Hippocampal formation (tissue), 2 donors: ENCODE measurements around the gene DPP9.
A peak's percentile ranks its signal among the peaks of the same experiment; 100 is the strongest.

Experiments
- DNase-seq, 2 donors: peaks; one replicate each; lab custom pipeline; 2025; lab: John Stamatoyannopoulos, UW

Gene DPP9

GRCh38 chr19:4709440-4710280 is 14.0 kb downstream of the DPP9 start:
- DNase-seq, result no peak

- no peak for DNase-seq
Observed at GRCh38 chr19:4707956-4708650, 15.5 kb downstream of the DPP9 start.

DNA sequence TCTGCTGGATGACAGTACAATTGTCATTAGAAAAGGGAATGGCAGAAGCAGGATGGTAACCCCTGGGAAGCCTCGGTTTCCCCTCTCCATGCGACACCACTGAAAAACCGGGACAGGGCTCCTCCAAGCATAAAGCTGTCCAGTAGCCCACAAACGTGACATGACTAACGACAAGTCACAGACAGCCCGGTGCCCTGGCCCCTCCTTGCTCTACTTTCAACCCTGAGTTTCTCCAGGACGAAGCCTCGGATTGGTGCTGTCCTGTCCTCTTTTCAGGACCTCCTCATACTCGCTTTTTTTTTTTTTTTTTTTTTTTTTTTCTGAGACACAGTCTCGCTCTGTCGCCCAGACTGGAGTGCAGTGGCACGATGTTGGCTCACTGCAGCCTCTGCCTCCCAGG is 16.3 kb downstream of the DPP9 start:
- no peak for DNase-seq

DNA sequence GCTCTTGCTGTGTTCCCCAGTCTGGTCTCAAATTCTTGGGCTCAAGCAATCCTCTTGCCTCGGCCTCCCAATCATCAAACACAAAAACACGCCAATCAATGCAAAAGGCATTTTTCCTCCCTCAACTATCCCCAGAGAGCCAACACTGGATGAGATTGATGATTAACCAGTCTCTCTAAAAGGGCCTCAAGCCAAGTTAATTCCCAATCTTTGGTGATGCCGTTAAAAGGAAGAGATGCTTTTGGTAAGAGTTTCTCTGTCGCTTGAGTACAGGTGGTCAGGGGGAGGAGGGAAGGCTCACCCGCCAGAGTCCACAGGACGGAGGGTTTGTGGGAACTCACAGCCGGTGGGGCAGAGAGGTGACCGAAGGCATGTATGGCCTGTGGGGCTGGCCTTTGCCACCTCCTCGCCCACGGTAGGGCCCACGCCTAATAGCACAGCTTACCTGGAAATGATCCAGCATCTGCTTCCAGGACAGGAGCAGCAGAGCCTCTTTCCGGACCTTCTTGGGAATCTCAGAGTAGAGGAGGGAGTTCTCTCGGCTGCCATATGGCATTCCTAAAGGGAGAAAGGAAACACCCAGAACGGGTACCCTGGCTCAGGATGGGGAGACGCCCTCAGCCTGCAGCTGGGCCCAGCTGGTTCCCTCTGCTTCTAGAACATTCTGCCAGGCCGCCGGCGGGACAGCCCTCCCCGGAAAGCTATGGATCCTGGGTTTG is 18.1 kb downstream of the DPP9 start:
- DNase-seq, result no peak

DNA sequence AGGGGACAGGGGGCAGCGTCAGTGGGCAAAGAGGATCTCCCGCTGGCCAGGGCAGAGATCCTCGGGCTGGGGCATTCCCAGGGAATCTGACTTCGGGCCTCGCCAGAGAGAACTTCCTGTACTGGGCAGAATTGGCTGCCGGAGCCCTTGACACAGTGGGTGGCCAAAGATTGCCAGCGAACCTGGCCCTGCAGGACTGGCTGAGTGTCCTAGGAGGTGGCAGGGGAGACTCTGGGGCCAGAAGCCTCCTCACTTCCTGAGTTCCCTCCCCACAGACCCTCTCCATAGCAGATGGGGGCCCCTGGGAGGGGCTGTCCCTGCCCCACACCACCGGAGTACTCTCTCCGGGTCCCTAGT is 19.3 kb downstream of the DPP9 start:
- DNase-seq, result no peak

- no peak for DNase-seq
Observed at GRCh38 chr19:4703671-4704316, 19.8 kb downstream of the DPP9 start.

GRCh38 chr19:4702764-4703163 is 20.9 kb downstream of the DPP9 start:
- no peak for DNase-seq

DNA sequence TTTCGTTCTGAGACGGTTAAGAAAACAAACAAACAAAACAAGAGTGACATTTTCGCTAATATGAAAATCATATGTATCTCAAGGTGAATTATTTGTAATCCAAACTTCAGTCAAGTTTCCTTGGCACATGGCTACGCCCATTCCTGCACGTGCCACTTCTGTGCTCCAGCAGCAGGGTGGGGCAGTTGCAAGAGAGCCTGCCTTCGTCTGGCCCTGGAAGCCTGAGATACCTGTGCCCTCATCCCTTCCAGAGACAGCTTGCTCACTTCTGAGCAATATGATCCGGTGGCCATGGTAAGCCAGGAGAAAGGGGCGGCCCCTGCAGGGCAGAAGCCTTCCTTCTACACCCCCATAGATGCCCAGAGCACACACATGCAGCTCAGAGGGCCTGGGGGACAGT is 22.1 kb downstream of the DPP9 start:
- DNase-seq, result no peak

DNA sequence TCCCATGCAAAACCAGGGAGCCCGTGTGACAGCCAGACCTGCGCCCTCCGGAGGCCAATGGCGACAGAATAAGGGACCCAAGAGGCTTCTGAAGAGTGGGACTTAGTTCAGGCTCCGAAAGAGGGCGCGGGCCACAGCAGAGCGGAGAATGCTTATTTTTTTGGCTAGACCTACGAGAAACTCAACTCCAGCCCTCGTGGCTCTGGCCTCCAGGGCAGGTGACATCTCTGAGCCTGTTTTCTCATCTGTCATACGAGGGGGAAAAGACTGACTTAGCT is 23.0 kb downstream of the DPP9 start:
- DNase-seq, result no peak

DNA sequence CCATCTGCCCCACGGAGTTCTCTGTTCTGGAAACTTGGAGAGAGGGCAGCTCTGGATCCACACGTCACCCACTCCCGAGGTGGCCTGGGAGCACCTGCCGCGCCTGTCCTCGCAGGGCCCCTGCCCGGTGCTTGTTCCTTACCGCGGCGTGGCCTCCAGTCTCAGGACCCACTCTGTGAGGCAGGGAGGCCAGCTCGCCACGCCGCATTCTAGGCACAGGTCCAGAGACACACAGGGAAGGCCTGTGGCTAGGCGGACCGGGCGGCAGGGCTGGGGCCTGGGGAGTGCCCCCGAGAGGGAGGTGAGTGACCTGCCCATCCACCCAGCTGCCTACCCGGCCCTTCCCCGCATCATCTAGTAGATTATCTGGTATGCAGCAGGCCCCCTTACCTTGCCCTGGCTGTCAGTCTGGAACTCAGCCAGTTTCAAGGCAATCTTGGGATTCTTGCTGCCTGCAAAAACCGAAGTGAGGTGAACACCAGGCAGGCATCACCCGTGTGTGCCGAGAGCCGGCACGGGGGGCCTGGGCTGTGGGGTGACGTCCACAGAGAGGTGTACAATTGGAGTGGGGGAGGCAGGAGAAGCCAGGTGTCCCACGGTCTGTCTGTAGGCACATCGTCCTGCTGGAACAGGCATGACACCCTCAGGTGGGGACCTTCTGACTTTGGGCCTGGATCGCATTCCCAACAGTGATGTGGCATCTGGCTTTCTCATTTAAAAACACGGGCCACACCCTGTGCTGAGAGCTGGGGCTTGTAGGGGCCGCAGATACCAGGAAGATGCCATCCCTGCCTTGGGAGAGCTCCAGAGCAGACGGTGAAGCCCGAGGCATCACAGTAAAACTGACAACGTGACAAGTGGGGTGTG is 23.6 kb downstream of the DPP9 start:
- no peak for DNase-seq

- no peak for DNase-seq
Observed at GRCh38 chr19:4697304-4697703, 26.3 kb downstream of the DPP9 start.

DNA sequence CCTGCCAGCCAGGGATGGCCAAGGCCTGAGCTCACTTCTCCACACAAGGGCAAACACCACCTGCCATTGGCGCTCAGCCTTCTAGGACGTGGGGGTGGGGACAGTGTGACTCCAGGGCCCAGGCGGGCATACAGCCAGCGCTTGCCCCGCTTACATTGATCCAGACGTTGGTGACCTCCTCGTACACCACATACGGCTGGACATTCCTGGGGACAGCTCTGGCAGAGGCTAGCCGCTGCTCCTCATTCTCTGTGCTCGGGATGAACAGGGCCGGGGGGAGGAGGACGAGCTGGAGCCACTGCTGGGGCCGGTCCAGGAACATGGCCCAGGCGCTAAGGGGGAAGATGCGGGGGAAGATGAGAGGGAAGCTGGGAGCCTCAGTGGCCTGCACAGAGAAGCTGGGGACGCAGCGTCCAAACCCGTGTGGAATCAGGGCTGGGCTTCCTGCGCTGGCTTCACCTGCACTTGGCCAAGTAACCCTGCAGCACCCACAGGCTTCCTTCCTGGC is 28.4 kb downstream of the DPP9 start:
- peak in 1 of 2 donors; percentile 21 for DNase-seq

DNA sequence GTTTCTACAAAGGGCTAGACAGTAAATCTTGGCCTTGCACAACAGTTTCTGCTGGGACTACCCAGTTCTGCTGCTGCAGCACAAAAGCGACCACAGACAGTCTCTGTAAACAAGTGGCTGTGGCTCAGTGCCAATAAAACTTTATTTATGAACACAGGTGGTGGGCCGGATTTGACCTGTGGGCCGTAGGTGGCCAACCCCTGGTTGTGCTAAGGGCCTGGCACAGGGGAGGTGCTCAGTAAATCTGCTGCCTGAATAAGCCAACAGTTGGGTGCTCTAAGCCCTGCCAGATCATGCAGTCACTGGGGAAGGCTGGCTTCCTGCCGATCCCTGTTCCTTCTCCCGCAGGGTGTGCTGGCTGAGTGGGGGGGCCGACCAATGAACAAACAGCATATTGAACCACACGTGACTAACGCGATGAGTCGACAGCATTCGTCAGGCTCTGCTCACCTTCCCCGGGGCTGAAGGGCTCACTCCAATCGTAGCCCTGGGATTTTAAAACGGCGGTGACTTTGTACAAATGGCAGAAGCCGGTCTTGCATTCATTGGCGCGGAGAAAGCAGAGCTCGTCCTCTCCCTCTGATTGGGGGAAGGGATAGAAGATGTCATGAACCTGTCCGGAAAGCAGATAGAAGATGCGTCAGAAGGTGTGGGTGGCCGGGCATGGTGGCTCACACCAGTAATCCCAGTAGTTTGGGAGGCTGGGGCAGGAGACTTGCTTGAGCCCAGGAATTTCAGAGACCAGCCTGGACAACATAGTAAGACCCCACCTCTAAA is 29.2 kb downstream of the DPP9 start:
- peak; percentile 36 to 77 for DNase-seq

DNA sequence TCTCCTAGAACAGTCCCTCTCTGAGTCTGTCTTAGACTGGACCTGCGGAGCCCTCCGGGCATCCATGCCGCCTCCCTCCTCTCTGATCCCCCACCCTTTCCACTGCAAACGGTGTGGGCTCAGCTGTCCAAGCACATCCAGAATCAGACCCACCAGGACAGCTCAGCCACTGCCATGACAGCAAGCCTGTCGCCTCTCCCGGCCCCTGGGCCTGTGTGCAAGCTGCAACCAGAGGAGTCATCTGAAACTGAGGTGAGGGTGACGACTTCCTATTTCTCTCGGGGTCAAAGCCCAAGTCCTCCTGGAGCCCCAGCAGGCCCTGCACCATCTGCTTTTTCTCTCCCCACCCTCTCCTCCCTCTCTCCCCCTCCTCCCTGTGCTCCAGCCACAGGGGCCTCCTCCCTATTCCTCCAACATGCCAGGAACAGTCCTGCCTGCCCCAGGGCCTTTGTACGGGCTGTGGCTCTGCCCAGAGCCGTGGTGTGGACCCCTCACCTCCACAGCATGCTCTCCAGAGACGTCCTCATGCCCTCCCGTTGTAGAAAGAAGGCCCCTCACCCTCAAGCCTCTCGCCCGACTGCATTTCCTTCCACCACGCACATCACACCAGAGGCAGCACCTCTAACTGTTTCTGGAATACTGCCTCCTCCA is 30.0 kb downstream of the DPP9 start:
- no peak for DNase-seq

DNA sequence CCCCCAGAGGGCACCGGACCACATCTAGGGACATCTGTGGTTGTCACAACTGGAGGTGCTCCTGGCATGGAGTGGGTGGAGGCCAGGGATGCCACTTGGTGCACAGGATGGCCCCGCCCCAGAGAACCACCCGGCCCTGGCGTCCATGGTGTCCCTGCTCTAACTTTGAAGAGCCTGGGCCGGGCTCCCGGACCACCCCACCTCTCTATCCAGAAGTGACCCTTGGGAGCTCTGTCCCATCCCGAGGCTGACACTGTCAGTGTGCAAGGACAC is 30.6 kb downstream of the DPP9 start:
- no peak for DNase-seq

DNA sequence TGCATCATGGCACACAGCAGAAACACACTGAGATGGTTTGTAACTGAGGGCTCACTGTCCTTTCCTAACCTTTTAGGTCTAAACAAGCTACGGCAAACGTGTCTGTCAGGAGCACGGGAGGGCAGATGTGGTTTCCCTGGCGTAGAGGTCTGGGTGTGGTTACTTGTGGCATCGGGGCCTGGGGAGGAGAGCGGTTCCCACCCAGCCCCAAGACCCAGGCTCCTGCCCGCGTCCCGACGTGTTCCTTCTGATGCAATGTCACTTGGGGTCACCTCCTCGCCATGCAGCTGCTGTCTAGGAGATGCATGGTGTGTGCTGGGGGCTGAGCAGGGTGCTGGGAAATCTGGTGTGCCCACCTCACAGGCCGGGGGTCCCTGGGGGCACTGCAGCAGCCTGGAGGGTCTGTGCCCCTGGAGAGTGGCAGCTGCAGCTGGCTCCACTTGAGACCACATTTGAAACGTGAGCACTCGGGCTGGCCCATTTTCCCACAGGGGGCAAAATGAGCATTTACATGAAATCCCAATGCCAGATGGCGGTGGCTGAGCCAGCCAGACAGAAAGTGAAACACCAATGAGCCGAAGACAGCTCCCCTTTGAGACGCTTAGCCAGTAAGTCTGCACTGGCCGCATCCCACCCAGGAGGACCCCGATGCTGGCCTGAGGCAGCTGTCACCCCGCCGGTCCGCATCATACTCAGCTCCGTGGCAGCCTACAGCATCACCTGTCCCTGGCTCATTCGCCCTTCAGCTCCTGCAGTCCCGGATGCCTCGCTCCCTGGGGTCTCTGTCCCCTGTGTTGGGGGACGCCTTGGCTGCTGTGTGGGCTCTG is 31.2 kb downstream of the DPP9 start:
- no peak for DNase-seq

DNA sequence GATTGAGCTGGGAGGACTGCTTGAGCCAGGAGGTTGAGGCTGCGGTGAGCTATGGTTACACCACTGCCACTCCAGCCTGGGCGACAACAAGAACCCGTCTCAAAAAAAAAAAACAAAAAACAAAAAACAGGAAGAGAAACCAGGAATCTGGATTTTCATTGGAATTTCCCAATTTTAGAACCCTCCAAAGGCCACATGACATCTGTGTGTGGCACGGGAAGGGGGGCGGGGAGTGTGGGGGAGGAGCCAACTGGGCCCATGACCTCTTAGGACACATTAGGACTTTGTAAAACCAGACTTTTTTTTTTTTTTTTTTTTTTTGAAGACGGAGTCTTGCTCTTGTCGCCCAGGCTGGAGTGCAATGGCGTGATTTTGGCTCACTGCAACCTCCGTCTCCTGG is 32.3 kb downstream of the DPP9 start:
- DNase-seq, result no peak

DNA sequence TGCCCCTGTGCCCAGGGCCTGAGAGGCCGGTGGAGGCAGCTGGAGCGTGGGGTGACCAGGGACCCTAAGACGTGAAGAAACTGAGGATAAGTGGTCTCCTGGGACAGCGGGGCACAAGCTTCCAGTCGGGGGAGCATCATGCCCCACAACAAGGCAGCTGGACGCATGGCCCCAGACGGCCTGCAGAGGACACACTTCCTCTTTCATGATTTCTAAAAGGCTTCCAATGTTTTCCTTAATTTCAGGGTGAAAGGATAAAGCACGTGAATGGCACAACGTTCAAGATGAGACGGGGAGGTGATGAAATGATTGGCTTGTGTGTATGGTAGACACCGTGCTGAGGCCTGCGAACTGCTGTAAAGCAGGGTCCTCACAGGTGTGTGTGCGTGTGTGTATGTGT is 33.3 kb downstream of the DPP9 start:
- DNase-seq, result no peak

GRCh38 chr19:4689403-4689802 is 34.2 kb downstream of the DPP9 start:
- DNase-seq, result no peak

DNA sequence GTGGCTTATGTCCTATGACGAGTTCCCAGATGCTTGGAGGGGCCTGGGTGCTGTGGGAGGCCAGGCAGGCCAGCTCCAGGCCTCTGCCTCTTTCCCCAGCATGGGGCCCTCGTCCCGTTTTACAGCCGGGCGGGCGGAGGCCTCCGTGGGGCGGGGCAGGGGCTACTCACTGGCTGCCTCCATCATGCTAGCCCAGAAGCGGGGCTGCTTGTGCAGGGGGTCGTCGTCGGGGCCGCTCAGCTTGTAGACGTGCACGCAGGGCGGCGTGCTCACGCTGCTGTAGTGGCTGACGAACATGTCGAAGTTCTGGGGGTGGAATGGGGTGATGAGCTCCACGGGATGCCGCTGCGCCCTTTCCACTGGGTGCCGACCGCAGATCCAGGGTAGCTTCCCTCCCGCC is 35.1 kb downstream of the DPP9 start:
- no peak for DNase-seq
